ENCODE results near the gene NMD3.

Gene NMD3

GRCh38 chr3:161284989-161285388 lies 63.9 kb downstream of the NMD3 start:
- no peak for DNase-seq (ENCODE audit: low spot score)

GRCh38 chr3:161289174-161289573 lies 68.1 kb downstream of the NMD3 start:
- no peak for DNase-seq (ENCODE audit: low spot score)

GRCh38 chr3:161291191-161291901 lies 70.2 kb downstream of the NMD3 start:
- no peak for DNase-seq (ENCODE audit: low spot score)

GRCh38 chr3:161293381-161293780 lies 72.3 kb downstream of the NMD3 start:
- no peak for DNase-seq (ENCODE audit: low spot score)

- no peak for DNase-seq (ENCODE audit: low spot score)
Observed at GRCh38 chr3:161295325-161295724, 74.2 kb downstream of the NMD3 start.

- DNase-seq (ENCODE audit: low spot score), result no peak
Observed at GRCh38 chr3:161296814-161297213, 75.7 kb downstream of the NMD3 start.
